GM12873 (cell line): ENCODE data around the gene SH3BP1.

Experiments used
- CTCF ChIP-seq: IDR thresholded peaks from 2 replicates; pipeline ENCODE4 v1.5.1; 2012; ENCODE audit warnings: low read depth, mild to moderate bottlenecking, moderate library complexity, low read length, control low read depth; ENCODE audit not compliant: insufficient read depth; ENCODE audit errors: missing control alignments

SH3BP1 gene

GRCh38 chr22:37639070-37639760, at the start of gene SH3BP1:
TSS of gene SH3BP1 (plus strand) at chr22:37639669. CDS start at chr22:37639788, 119 bp downstream.
- TF ChIP-seq CTCF, result no peak

- no peak for TF ChIP-seq CTCF
These were observed 47.6 kb upstream of the SH3BP1 start for GRCh38 chr22:37591823-37592404.

- peak; percentile 36 for TF ChIP-seq CTCF
These were observed 45.2 kb upstream of the SH3BP1 start for GRCh38 chr22:37594237-37594636.

GRCh38 chr22:37599153-37599552, 40.3 kb upstream of the SH3BP1 start:
- TF ChIP-seq CTCF, result no peak

GRCh38 chr22:37601203-37601539, 38.3 kb upstream of the SH3BP1 start:
- TF ChIP-seq CTCF, result no peak

- no peak for TF ChIP-seq CTCF
These were observed 37.7 kb upstream of the SH3BP1 start for GRCh38 chr22:37601540-37602442.

GRCh38 chr22:37604074-37604473, 35.4 kb upstream of the SH3BP1 start:
- no peak for TF ChIP-seq CTCF
